Mucosa of rectum (tissue), 2 donors: ENCODE data around the gene GRWD1.

ENCODE experiments used
- H3K27ac ChIP-seq, 2 donors: one replicate each; pipeline ENCODE4 v1.7.0; 2013; ENCODE audit warnings: inconsistent platforms in 2 of 2, low read depth in 2 of 2, low read length in 2 of 2
- H3K27me3 ChIP-seq, 2 donors: one replicate each; pipeline ENCODE4 v1.7.0; 2013; ENCODE audit warnings: low read length in 2 of 2; ENCODE audit not compliant: control insufficient read depth in 2 of 2, insufficient read depth in 2 of 2
- H3K36me3 ChIP-seq, 2 donors: one replicate each; pipeline ENCODE4 v1.7.0; 2013; ENCODE audit warnings: low read length in 2 of 2; ENCODE audit not compliant: control insufficient read depth in 2 of 2, insufficient read depth in 2 of 2
- H3K4me1 ChIP-seq, 2 donors: one replicate each; pipeline ENCODE4 v1.7.0; 2013; ENCODE audit warnings: low read length in 2 of 2, mild to moderate bottlenecking in 1 of 2; ENCODE audit not compliant: control insufficient read depth in 2 of 2, insufficient read depth in 2 of 2
- H3K4me3 ChIP-seq, 2 donors: one replicate each; pipeline ENCODE4 v1.7.0; 2013; ENCODE audit warnings: low read length in 2 of 2
- H3K9ac ChIP-seq, 2 donors: one replicate each; pipeline ENCODE4 v1.7.0; 2013; ENCODE audit warnings: low read length in 2 of 2, low read depth in 1 of 2, mild to moderate bottlenecking in 1 of 2
- H3K9me3 ChIP-seq, 2 donors: one replicate each; pipeline ENCODE4 v1.7.0; 2013; ENCODE audit warnings: low read length in 2 of 2; ENCODE audit not compliant: control insufficient read depth in 2 of 2
- donor health status: healthy.
- donor health status: Normal muscosa, but diverticular disease.

The GRWD1 gene

GRCh38 chr19:48477067-48477685 is 31.4 kb downstream of the GRWD1 start:
- H3K9me3 ChIP-seq = no peaks in the 10 kb centered on the region
- H3K27ac ChIP-seq = no peak overlapping the region
- H3K9ac ChIP-seq = no peak overlapping the region
- H3K4me3 ChIP-seq = no peak overlapping the region
- H3K36me3 ChIP-seq = peaks cover 50 to 51% of the 10 kb centered on the region in 2 donors
- peaks cover 4 to 6% of the 10 kb centered on the region in 2 donors for H3K4me1 ChIP-seq
- H3K27me3 ChIP-seq = no peaks in the 10 kb centered on the region

GRCh38 chr19:48477698-48478338 is 32.0 kb downstream of the GRWD1 start:
- Histone ChIP-seq H3K27ac (no peak overlapping the region), H3K36me3 (peaks cover 45% of the 10 kb centered on the region in 2 donors), H3K9ac (no peak overlapping the region), H3K4me3 (no peak overlapping the region), H3K4me1 (peaks cover 4 to 6% of the 10 kb centered on the region in 2 donors), H3K9me3 (no peaks in the 10 kb centered on the region), H3K27me3 (no peaks in the 10 kb centered on the region)

- H3K4me1 ChIP-seq = peaks cover 4 to 6% of the 10 kb centered on the region in 2 donors
- no peak overlapping the region for H3K27ac ChIP-seq
- no peak overlapping the region for H3K9ac ChIP-seq
- no peak overlapping the region for H3K4me3 ChIP-seq
- H3K36me3 ChIP-seq = peaks cover 37 to 38% of the 10 kb centered on the region in 2 donors
- no peaks in the 10 kb centered on the region for H3K9me3 ChIP-seq
- H3K27me3 ChIP-seq = no peaks in the 10 kb centered on the region
Measured at GRCh38 chr19:48478339-48479256, 32.8 kb downstream of the GRWD1 start.

GRCh38 chr19:48479686-48480085 is 33.9 kb downstream of the GRWD1 start:
- Histone ChIP-seq H3K9ac (no peak overlapping the region), H3K4me3 (no peak overlapping the region), H3K9me3 (no peaks in the 10 kb centered on the region), H3K27ac (peak overlapping the region in 1 of 2 donors; percentile 56), H3K27me3 (no peaks in the 10 kb centered on the region), H3K4me1 (peaks cover 4 to 6% of the 10 kb centered on the region in 2 donors), H3K36me3 (peaks cover 26 to 27% of the 10 kb centered on the region in 2 donors)

- Histone ChIP-seq H3K36me3 (peaks cover 21 to 22% of the 10 kb centered on the region in 2 donors), H3K27me3 (no peaks in the 10 kb centered on the region), H3K4me3 (peak overlapping the region; percentile 59 to 71), H3K27ac (peak overlapping the region in 1 of 2 donors; percentile 56), H3K4me1 (peaks cover 4 to 6% of the 10 kb centered on the region in 2 donors), H3K9me3 (no peaks in the 10 kb centered on the region), H3K9ac (peak overlapping the region; percentile 63 to 72)
Measured at GRCh38 chr19:48480183-48480557, 34.4 kb downstream of the GRWD1 start.

GRCh38 chr19:48480558-48481500 is 35.0 kb downstream of the GRWD1 start:
- no peaks in the 10 kb centered on the region for H3K27me3 ChIP-seq
- H3K4me1 ChIP-seq = peaks cover 4 to 6% of the 10 kb centered on the region in 2 donors
- no peaks in the 10 kb centered on the region for H3K9me3 ChIP-seq
- H3K27ac ChIP-seq = peak overlapping the region; percentile 28 to 56
- peak overlapping the region; percentile 59 to 71 for H3K4me3 ChIP-seq
- H3K36me3 ChIP-seq = peaks cover 15% of the 10 kb centered on the region in 2 donors
- peak overlapping the region; percentile 63 to 72 for H3K9ac ChIP-seq

GRCh38 chr19:48481846-48482639 is 36.3 kb downstream of the GRWD1 start:
- Histone ChIP-seq H3K9me3 (no peaks in the 10 kb centered on the region), H3K4me3 (no peak overlapping the region), H3K27me3 (no peaks in the 10 kb centered on the region), H3K36me3 (peaks cover 7 to 9% of the 10 kb centered on the region in 2 donors), H3K4me1 (peaks cover 4 to 6% of the 10 kb centered on the region in 2 donors), H3K27ac (no peak overlapping the region), H3K9ac (no peak overlapping the region)

GRCh38 chr19:48483301-48483700 is 37.5 kb downstream of the GRWD1 start:
- no peak overlapping the region for H3K9ac ChIP-seq
- peaks cover 2 to 4% of the 10 kb centered on the region in 2 donors for H3K36me3 ChIP-seq
- H3K4me3 ChIP-seq = no peak overlapping the region
- H3K9me3 ChIP-seq = no peaks in the 10 kb centered on the region
- H3K27me3 ChIP-seq = no peaks in the 10 kb centered on the region
- H3K27ac ChIP-seq = no peak overlapping the region
- H3K4me1 ChIP-seq = peaks cover 14% of the 10 kb centered on the region in 2 donors
